ENCODE results near the gene LRRC4B.

The LRRC4B gene

GRCh38 chr19:50510121-50510670, 58.0 kb downstream of the LRRC4B start:
- no peak for FAIRE-seq
- no peak for DNase-seq (ENCODE audit: insufficient read length, low spot score)

- FAIRE-seq (no peak), DNase-seq (ENCODE audit: insufficient read length, low spot score) (no peak)
These were observed 58.9 kb downstream of the LRRC4B start for GRCh38 chr19:50509366-50509765.

DNA sequence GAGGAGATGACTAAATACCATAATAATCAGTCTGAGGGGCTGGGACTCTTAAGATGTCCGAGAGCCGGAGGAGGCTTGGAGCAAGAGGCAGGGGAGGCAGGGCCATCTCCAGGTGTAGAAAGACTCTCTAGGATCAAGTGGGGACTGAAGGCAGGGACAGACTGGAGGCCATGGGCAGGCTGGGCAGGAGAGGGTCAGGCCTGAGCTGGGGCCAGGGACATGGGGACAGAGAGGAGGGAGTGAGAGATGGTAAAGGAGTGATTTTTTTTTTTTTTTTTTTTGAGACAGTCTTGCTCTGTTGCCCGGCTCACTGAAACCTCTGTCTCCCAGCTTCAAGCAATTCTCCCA, 59.4 kb downstream of the LRRC4B start:
- DNase-seq (ENCODE audit: insufficient read length, low spot score) (no peak), FAIRE-seq (no peak)

- FAIRE-seq: no peak
- no peak for DNase-seq (ENCODE audit: insufficient read length, low spot score)
These were observed 60.9 kb downstream of the LRRC4B start for GRCh38 chr19:50507376-50507775.

- no peak for FAIRE-seq
- no peak for DNase-seq (ENCODE audit: insufficient read length, low spot score)
These were observed 61.5 kb downstream of the LRRC4B start for GRCh38 chr19:50506700-50507099.

- DNase-seq (ENCODE audit: insufficient read length, low spot score): no peak
These were observed 62.2 kb downstream of the LRRC4B start for GRCh38 chr19:50505856-50506611.

DNA sequence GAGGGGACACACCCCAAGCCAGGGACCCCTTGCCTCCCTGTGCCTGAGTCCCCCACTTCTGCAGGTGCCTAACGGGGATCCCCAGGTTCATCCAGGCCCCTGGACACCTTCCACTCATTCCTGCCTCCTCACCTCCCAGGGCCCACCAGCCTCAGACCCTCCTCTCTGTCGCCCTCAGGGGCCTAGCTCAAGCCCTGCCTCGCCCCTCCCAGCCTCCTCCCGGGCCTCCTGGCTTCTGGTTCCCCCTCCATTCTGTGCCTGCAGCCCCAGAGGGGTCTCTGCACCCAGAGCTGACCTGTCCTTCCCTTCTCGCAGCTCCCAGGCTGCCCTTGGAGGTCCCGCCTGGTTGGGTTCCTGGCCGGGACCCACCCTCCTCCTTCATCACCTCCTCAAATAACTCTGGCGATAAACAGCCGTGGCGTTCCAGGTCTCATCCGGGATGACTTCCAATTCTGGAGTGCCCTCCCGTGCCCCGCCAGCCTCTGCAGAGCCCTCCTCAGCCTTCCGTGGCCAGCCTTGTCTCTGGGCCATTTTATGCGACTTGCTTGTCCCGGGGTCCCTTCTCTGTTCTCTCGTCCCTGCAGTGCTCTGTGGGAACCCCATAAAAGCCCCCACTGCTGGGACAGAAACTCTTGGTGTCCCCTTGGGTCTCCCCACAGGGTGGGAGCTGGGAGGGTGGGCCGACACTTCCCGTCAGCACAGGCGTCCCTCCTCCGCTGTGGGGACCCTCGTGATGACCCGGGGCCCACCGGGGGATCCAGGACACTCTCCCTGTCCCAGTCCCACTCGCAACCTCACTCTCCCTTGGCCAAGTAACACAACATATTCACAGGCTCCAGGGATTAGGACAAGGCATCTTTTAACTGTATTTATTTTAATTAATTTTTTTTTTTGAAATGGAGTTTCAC, 66.4 kb downstream of the LRRC4B start:
- DNase-seq (ENCODE audit: insufficient read length, low spot score): no peak
- FAIRE-seq: no peak

More at GRCh38 chr19:50505856-50506611, 62.2 kb downstream of the LRRC4B start:
- FAIRE-seq: no peak

GRCh38 chr19:50501186-50501567, 67.1 kb downstream of the LRRC4B start:
- no peak for DNase-seq (ENCODE audit: insufficient read length, low spot score)
- FAIRE-seq: no peak

DNA sequence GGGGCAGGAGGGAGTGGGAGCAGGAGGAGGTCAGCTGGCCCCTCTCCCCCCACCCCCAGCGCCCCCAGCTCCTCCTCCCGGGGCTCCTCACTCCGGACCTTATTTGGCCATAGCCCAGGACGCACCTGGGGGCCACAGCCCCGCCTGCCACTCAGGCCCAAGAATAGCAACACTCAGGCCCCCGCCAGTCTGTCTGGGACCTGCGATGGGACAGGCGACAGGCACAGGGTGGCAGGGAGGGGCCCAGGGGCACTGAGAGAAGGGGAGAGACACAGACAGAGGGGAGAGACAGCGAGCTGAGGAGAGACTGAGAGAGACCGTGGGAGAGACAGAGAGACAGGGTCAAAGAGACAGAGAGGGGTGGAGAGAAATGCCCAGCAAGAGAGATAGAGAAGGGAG, 67.5 kb downstream of the LRRC4B start:
- FAIRE-seq (no peak), DNase-seq (ENCODE audit: insufficient read length, low spot score) (no peak)

DNA sequence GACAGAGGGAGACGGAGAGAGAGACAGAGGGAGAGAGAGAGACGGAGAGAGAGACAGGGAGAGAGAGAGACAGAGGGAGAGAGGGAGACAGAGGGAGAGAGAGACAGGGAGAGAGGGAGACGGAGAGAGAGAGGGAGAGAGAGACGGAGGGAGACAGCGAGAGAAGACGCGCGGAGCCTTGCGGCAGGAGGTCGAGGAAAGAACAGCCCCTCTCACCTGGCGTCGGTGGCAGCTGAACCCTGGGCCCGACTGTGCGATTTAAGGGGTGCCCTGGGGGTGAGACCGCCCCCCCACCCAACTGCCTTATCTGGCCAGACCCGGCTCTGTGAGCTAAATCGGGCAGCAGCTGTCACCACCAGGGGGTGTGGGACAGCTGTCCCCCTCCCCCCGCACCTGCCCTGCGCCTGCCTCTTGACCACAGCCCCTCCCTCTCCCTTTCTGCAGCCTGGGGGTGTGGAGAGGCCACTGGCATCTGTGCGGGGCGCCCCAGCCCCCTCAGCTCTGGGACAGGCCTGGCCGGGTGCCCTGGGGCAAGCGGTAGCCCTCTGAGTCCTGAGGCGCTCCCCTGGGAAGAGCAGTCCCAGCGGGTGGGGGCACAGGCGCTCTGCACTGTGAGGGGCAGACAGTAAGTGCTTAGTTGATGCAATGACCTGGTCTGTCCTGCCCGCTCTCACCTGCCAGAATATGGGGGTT, 68.0 kb downstream of the LRRC4B start:
- DNase-seq (ENCODE audit: insufficient read length, low spot score): no peak
- FAIRE-seq: no peak

DNA sequence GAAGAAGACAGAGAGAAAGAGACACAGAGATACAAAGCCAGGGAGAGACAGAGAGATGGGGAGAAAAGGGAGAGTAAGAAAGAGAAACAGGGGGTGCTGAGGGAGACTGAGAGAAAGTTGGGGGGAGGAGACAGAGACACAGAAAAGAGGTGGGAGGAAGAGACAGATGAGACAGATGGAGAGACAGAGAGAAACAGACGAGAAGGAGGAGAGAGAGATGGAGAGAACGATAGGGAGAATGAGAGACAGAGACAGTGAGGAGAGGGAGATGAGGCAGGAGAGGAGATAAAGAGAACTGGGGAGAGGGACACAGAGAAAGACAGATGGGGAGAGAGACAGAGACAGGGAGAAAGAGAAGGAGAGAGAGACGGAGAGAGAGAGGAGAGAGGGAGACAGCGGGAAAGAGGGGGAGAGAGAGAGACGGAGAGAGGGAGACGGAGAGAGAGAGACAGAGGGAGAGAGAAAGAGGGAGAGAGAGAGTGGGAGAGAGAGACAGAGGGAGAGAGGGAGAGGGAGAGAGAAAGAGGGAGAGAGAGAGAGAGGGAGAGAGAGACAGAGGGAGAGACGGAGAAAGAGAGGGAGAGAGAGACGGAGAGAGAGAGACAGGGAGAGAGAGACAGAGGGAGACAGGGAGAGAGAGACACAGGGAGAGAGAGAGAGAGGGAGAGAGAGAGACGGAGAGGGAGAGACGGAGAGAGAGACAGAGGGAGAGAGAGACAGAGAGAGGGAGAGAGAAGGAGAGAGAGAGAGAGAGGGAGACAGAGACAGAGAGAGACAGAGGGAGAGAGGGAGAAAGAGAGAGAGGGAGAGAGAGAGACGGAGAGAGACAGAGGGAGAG, 69.8 kb downstream of the LRRC4B start:
- DNase-seq (ENCODE audit: insufficient read length, low spot score) (no peak), FAIRE-seq (no peak)

GRCh38 chr19:50497022-50497405, 71.2 kb downstream of the LRRC4B start:
- no peak for FAIRE-seq
- DNase-seq (ENCODE audit: insufficient read length, low spot score): no peak

DNA sequence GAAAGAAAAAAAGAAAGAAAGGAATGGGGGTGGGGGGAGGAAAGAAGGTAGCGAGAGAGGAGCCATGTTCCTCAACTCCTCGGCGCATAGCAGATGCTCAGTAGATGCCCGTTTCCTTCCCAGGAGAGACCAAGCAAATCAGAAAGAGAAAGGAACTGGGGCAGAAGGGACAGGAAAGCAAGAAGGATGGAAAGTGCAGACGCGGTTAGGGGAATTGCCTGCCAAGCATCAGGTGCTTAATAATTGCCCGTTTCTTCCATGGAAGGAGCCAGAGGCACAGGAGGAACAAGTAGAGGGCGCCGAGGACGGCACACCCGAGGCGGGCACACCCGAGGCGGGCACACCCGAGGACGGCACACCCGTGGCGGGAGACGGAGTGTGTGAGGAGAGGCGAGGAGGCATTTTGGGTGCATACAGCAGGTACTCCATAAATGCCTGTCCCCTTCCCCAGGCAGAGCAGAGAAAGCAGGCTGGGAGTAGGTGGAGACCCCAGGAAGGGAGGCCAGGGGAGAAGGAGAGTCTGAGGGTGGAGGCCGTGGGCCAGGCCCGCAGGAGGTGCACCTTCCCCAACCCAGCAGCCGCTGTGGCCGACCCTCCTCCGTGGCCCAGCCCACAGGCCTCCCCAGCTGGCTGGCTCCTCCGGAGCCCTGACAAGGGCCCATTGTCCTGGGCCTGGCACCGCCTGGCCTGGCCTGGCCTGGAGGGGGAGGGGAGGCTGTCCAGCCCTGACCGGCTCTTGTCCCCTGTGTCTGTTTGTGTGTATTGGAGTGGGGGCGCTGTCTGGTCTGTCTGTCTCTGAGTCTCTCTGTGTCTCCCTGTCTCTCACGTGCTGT, 71.8 kb downstream of the LRRC4B start:
- DNase-seq (ENCODE audit: insufficient read length, low spot score): no peak
- FAIRE-seq: no peak

DNA sequence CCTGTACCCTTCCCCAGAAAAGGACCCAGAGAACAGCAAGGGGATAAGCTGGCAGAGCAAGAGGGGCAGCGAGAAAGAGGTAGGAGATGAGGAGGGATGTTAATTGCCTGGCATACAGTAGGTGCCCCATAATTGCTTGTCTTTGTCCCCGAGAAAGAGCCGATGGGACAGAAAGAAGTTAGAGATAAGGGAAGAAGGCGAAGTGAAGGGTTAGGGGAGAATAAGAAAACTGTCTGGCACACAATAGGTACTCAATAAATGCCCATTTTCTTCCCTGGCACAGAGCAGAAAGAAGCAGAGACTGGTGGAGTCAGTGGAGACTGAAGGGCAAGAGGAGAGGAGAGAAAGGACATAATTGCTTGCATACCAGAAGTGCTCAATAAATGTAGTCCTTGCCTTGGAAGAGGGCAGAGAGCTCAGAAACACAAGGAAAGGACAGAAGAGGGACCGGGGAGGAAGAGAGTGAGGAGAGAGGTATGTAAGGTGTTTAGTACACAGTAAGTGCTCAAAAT, 73.2 kb downstream of the LRRC4B start:
- DNase-seq (ENCODE audit: insufficient read length, low spot score): no peak
- no peak for FAIRE-seq

- no peak for FAIRE-seq
These were observed 73.8 kb downstream of the LRRC4B start for GRCh38 chr19:50494186-50495019.

GRCh38 chr19:50493171-50493570, 75.1 kb downstream of the LRRC4B start:
- FAIRE-seq (no peak), DNase-seq (ENCODE audit: insufficient read length, low spot score) (no peak)

More at GRCh38 chr19:50494186-50495019, 73.8 kb downstream of the LRRC4B start:
- DNase-seq (ENCODE audit: insufficient read length, low spot score): no peak

- FAIRE-seq: no peak
These were observed 75.8 kb downstream of the LRRC4B start for GRCh38 chr19:50492303-50493052.

More at GRCh38 chr19:50492303-50493052, 75.8 kb downstream of the LRRC4B start:
- no peak for DNase-seq (ENCODE audit: insufficient read length, low spot score)
